Measurements from ENCODE around the gene LCNL1.

The LCNL1 gene

GRCh38 chr9:136947028-136947891 is 35.5 kb upstream of the LCNL1 start:
- no peak for DNase-seq

GRCh38 chr9:136947955-136948510 is 34.8 kb upstream of the LCNL1 start:
- DNase-seq = no peak

GRCh38 chr9:136949239-136949816 is 33.5 kb upstream of the LCNL1 start:
- DNase-seq = no peak

GRCh38 chr9:136949817-136950655 is 32.8 kb upstream of the LCNL1 start:
- DNase-seq = peak; percentile 98

- no peak for DNase-seq
Measured at GRCh38 chr9:136950656-136951276, 32.0 kb upstream of the LCNL1 start.

- DNase-seq = no peak
Measured at GRCh38 chr9:136951541-136952320, 31.1 kb upstream of the LCNL1 start, which contains the start of gene LCN12. Gene LCN12 (plus strand): TSS chr9:136952273. CDS start chr9:136952328, 55 bp downstream.

- no peak for DNase-seq
Measured at GRCh38 chr9:136952321-136952850, 30.4 kb upstream of the LCNL1 start.

GRCh38 chr9:136952876-136953770 is 29.7 kb upstream of the LCNL1 start:
- no peak for DNase-seq

GRCh38 chr9:136953771-136954269 is 29.0 kb upstream of the LCNL1 start:
- no peak for DNase-seq

GRCh38 chr9:136954270-136955083 is 28.3 kb upstream of the LCNL1 start:
- DNase-seq = no peak

GRCh38 chr9:136955202-136955942 is 27.4 kb upstream of the LCNL1 start:
- no peak for DNase-seq

GRCh38 chr9:136955943-136956335 is 26.9 kb upstream of the LCNL1 start:
- no peak for DNase-seq

GRCh38 chr9:136956604-136957003 is 26.2 kb upstream of the LCNL1 start:
- no peak for DNase-seq

GRCh38 chr9:136957461-136957860 is 25.3 kb upstream of the LCNL1 start:
- DNase-seq = no peak

GRCh38 chr9:136957901-136958300 is 24.9 kb upstream of the LCNL1 start:
- DNase-seq = no peak

GRCh38 chr9:136958473-136958872 is 24.3 kb upstream of the LCNL1 start:
- DNase-seq = no peak

- DNase-seq = no peak
Measured at GRCh38 chr9:136958898-136959850, 23.6 kb upstream of the LCNL1 start.
